Measurements from ENCODE around the gene SPATA31C1.

The SPATA31C1 gene

GRCh38 chr9:87944096-87944495, 26.3 kb downstream of the SPATA31C1 start:
- in situ Hi-C loops (cut with HindIII; ENCODE audit: low pct_ligation_motif_present, low sequenced_read_pairs), result no loop called here
- H3K27ac ChIP-seq, result no peak overlapping the region
- H3K27me3 ChIP-seq (replicated peaks), result no peaks in the 10 kb centered on the region
- no peaks in the 10 kb centered on the region for H3K36me3 ChIP-seq (replicated peaks)
- DNase-seq, result no peak
- TF ChIP-seq CTCF (IDR thresholded peaks at IDR 0.05; ENCODE audit: low read depth, low read length, missing control alignments), result no peak
- no peak overlapping the region for H3K4me3 ChIP-seq (ENCODE audit: low read depth, low read length)

DNA sequence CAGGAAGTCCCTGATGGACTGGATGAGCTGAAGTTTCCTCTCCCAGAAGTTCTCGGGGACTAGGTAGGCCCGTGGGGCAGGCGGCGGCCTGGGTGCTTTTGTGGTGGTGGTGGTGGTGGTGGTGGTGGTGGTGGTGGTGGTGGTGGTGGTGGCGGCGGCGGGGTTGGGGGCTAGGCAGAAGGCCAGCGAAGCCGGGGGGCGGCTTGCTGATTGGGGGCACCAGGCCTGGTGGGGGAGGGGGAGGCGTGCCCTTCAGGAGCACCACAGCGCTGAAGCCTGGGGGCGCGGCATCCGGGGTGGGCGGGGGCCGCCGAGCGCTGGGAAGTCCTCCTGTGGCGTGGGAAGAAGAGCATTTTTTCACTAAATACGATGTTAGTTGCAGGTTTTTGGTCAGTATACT, 26.9 kb downstream of the SPATA31C1 start:
- Histone ChIP-seq H3K27me3 (replicated peaks) (no peaks in the 10 kb centered on the region), H3K4me3 (ENCODE audit: low read depth, low read length) (no peak overlapping the region), H3K36me3 (replicated peaks) (no peaks in the 10 kb centered on the region), H3K27ac (no peak overlapping the region)
- no peak for DNase-seq
- in situ Hi-C loops (cut with HindIII; ENCODE audit: low pct_ligation_motif_present, low sequenced_read_pairs), result no loop called here
- TF ChIP-seq CTCF (IDR thresholded peaks at IDR 0.05; ENCODE audit: low read depth, low read length, missing control alignments), result no peak

GRCh38 chr9:87950296-87950695, 32.5 kb downstream of the SPATA31C1 start:
- Histone ChIP-seq H3K36me3 (replicated peaks) (no peaks in the 10 kb centered on the region), H3K27me3 (replicated peaks) (no peaks in the 10 kb centered on the region), H3K27ac (no peak overlapping the region), H3K4me3 (ENCODE audit: low read depth, low read length) (no peak overlapping the region)
- in situ Hi-C loops (cut with HindIII; ENCODE audit: low pct_ligation_motif_present, low sequenced_read_pairs), result no loop called here
- no peak for TF ChIP-seq CTCF (IDR thresholded peaks at IDR 0.05; ENCODE audit: low read depth, low read length, missing control alignments)
- no peak for DNase-seq

DNA sequence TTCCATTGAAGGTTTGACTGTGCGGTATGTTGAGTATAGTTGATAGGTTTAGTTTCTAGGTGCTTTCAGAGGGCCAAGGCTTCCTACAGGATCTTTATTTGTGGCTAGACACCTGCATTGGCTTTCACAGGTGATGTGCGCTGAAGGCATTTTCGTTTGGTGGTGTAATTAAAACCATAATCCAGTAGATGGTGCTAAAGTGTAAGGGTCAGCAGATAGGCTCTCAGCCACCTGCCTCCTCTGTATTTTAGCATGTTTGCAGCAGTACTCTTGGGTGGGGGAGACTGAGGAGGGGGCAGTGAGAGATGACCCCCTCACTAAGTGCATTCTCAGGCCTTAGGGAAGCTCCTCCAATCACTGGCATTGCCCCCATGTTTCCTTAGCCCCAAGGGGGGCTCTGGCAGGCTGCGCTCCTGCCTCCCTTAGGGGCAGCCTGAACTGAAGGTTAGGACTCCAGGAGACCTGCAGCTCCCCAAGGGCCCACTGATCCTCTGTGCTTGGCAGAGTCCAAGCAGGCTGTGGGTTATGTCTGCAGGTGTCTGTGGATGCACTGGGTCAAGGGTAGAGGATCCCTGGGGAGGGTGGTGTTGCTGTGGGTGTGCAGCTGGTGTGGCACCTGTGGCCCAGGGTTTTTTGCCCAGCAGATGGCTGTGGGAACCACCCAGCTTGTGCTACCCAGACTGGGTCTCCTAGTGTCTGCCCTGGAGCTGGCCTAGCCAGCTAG, 33.2 kb downstream of the SPATA31C1 start:
- TF ChIP-seq CTCF (IDR thresholded peaks at IDR 0.05; ENCODE audit: low read depth, low read length, missing control alignments), result peak; percentile 59
- H3K4me3 ChIP-seq (ENCODE audit: low read depth, low read length), result no peak overlapping the region
- H3K27me3 ChIP-seq (replicated peaks), result no peaks in the 10 kb centered on the region
- no peak overlapping the region for H3K27ac ChIP-seq
- H3K36me3 ChIP-seq (replicated peaks), result no peaks in the 10 kb centered on the region
- peak; percentile 11 for DNase-seq
- in situ Hi-C loops (cut with HindIII; ENCODE audit: low pct_ligation_motif_present, low sequenced_read_pairs), result no loop called here

- in situ Hi-C loops (cut with HindIII; ENCODE audit: low pct_ligation_motif_present, low sequenced_read_pairs), result no loop called here
- Histone ChIP-seq H3K27ac (no peak overlapping the region), H3K27me3 (replicated peaks) (no peaks in the 10 kb centered on the region), H3K4me3 (ENCODE audit: low read depth, low read length) (no peak overlapping the region), H3K36me3 (replicated peaks) (no peaks in the 10 kb centered on the region)
- DNase-seq, result no peak
- no peak for TF ChIP-seq CTCF (IDR thresholded peaks at IDR 0.05; ENCODE audit: low read depth, low read length, missing control alignments)
These were observed 36.5 kb downstream of the SPATA31C1 start for GRCh38 chr9:87954230-87954629.

DNA sequence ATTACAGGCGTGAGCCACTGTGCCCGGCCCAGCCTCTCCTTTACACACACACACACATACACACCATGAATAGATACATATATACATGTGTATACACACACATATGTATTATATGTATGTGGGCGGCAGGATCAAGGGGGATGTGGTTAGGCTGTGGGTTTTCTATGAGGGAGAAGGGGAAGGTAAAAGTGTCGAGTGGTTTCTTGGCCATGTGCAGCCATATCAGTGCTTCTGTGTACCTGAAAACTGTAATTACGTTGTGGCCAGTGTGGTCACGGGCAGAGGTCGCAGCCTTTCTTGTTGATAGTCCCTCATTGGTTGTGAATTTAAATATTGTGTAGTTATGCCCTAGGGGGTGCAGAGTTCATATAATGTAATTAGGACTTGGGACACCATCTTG, 40.1 kb downstream of the SPATA31C1 start:
- no peaks in the 10 kb centered on the region for H3K36me3 ChIP-seq (replicated peaks)
- no peak for TF ChIP-seq CTCF (IDR thresholded peaks at IDR 0.05; ENCODE audit: low read depth, low read length, missing control alignments)
- no peak overlapping the region for H3K4me3 ChIP-seq (ENCODE audit: low read depth, low read length)
- H3K27me3 ChIP-seq (replicated peaks), result no peaks in the 10 kb centered on the region
- in situ Hi-C loops (cut with HindIII; ENCODE audit: low pct_ligation_motif_present, low sequenced_read_pairs), result no loop called here
- DNase-seq, result no peak
- H3K27ac ChIP-seq, result no peak overlapping the region

All from brain microvascular endothelial cell (primary cell).